CD14-positive monocyte (primary cell): ENCODE measurements around the gene FAM107B. TPM values are rescaled to one million over a fixed set of nuclear protein-coding genes. Genes with fewer than 3 reads are reported as not detected.

Source experiments
- DNase-seq, 3 donors: peaks; one replicate each; pipeline ENCODE4 v3.0.0-alpha.2; 2011 to 2022
- H2AFZ ChIP-seq: 2 replicates; pipeline ENCODE4 v1.6.0; 2012; ENCODE audit warnings: mild to moderate bottlenecking, low read depth, low read length, inconsistent platforms; ENCODE audit not compliant: insufficient read depth, poor library complexity, severe bottlenecking
- H3K27ac ChIP-seq, 2 donors: 1 replicate in 1 of 2; 2 replicates in 1 of 2; pipeline ENCODE4 v1.5.1; 2012 to 2013; ENCODE audit warnings: low read length in 2 of 2, control low read depth in 1 of 2, inconsistent platforms in 1 of 2, low read depth in 1 of 2, mild to moderate bottlenecking in 1 of 2
- H3K27me3 ChIP-seq, 2 donors: one replicate each; pipeline versions ENCODE4 v1.6.0 to v1.6.1; 2011 to 2013; ENCODE audit warnings: low read length in 2 of 2; ENCODE audit not compliant: control insufficient read depth in 2 of 2, insufficient read depth in 2 of 2
- H3K36me3 ChIP-seq, 2 donors: replicated peaks in 1 of 2; 1 replicate in 1 of 2; 2 replicates in 1 of 2; pipeline versions ENCODE4 v1.5.1 to v1.6.1; 2012 to 2013; ENCODE audit warnings: low read length in 2 of 2, control low read depth in 1 of 2, inconsistent platforms in 1 of 2, mild to moderate bottlenecking in 1 of 2; ENCODE audit not compliant: insufficient read depth in 2 of 2, control insufficient read depth in 1 of 2
- H3K4me1 ChIP-seq, 2 donors: 1 replicate in 1 of 2; 2 replicates in 1 of 2; pipeline versions ENCODE4 v1.5.1 to v1.6.1; 2012 to 2013; ENCODE audit warnings: low read length in 2 of 2, control low read depth in 1 of 2, inconsistent platforms in 1 of 2, mild to moderate bottlenecking in 1 of 2, moderate library complexity in 1 of 2; ENCODE audit not compliant: insufficient read depth in 2 of 2, control insufficient read depth in 1 of 2
- H3K4me2 ChIP-seq: replicated peaks from 2 replicates; pipeline ENCODE3; 2012; ENCODE audit warnings: low read length, moderate library complexity, mild to moderate bottlenecking; ENCODE audit not compliant: poor library complexity, severe bottlenecking; ENCODE audit errors: extremely low read depth
- H3K4me3 ChIP-seq, 3 experiments: fragments of 200-600 bp in 1 of 3; sonication (generic) in 1 of 3; replicated peaks in 1 of 3; 1 replicate in 2 of 3; 2 replicates in 1 of 3; pipeline ENCODE4 v1.5.1; 2011 to 2013; ENCODE audit warnings: low read length in 3 of 3, mild to moderate bottlenecking in 3 of 3, control low read depth in 2 of 3, low read depth in 2 of 3, inconsistent platforms in 1 of 3, moderate library complexity in 1 of 3
- H3K79me2 ChIP-seq: 2 replicates; pipeline ENCODE4 v1.6.0; 2012; ENCODE audit warnings: mild to moderate bottlenecking, control low read depth, inconsistent platforms, low read length, moderate library complexity; ENCODE audit not compliant: insufficient read depth
- H3K9ac ChIP-seq: 2 replicates; pipeline ENCODE4 v1.6.0; 2017; ENCODE audit warnings: low read length, mild to moderate bottlenecking; ENCODE audit not compliant: insufficient read depth, poor library complexity, severe bottlenecking
- H3K9me3 ChIP-seq, 2 donors: replicated peaks in 1 of 2; 1 replicate in 1 of 2; 2 replicates in 1 of 2; pipeline versions ENCODE4 v1.5.1 to v1.6.1; 2012 to 2013; ENCODE audit warnings: low read length in 2 of 2, control low read depth in 1 of 2; ENCODE audit not compliant: control insufficient read depth in 1 of 2, insufficient read depth in 1 of 2
- H4K20me1 ChIP-seq: 2 replicates; pipeline ENCODE4 v1.6.0; 2012; ENCODE audit warnings: mild to moderate bottlenecking, low read length, control low read depth, moderate library complexity; ENCODE audit not compliant: insufficient read depth
- H3K27ac Mint-ChIP-seq, 7 donors: one replicate each; pipeline ENCODE4 v1.8.0; 2020; ENCODE audit warnings: mild to moderate bottlenecking in 7 of 7, mixed read lengths in 7 of 7, moderate library complexity in 6 of 7, inconsistent platforms in 2 of 7
- H3K27me3 Mint-ChIP-seq, 3 donors: one replicate each; pipeline ENCODE4 v1.8.0; 2021 to 2022; ENCODE audit warnings: low read depth in 3 of 3, mild to moderate bottlenecking in 3 of 3, mixed read lengths in 3 of 3, moderate library complexity in 3 of 3, inconsistent platforms in 1 of 3
- H3K36me3 Mint-ChIP-seq, 2 donors: one replicate each; pipeline ENCODE4 v1.8.0; 2020; ENCODE audit warnings: mixed read lengths in 2 of 2, inconsistent platforms in 1 of 2, mild to moderate bottlenecking in 1 of 2
- H3K4me1 Mint-ChIP-seq: one replicate; pipeline ENCODE4 v1.8.0; 2020; ENCODE audit warnings: mild to moderate bottlenecking, mixed read lengths
- H3K4me3 Mint-ChIP-seq, 2 donors: one replicate each; pipeline ENCODE4 v1.8.0; 2020; ENCODE audit warnings: mild to moderate bottlenecking in 2 of 2, mixed read lengths in 2 of 2, moderate library complexity in 1 of 2
- H3K9me3 Mint-ChIP-seq, 7 donors: one replicate each; pipeline ENCODE4 v1.8.0; 2020 to 2022; ENCODE audit warnings: mixed read lengths in 7 of 7, mild to moderate bottlenecking in 6 of 7, moderate library complexity in 6 of 7, inconsistent platforms in 2 of 7
- WGBS: methylation state at CpG from one replicate; pipeline ENCODE4 v1.1.5; 2013; ENCODE audit warnings: missing lambda C conversion rate; ENCODE audit not compliant: insufficient coverage; 5-methylcytosine and 5-hydroxymethylcytosine counted together
- intact Hi-C, 2 donors: fragments of 100-400 bp; cut with micrococcal nuclease; formaldehyde crosslinking; loops; one replicate each; pipeline versions ENCODE4 v1.15.0 to v1.15.1; 2023
- polyA plus RNA-seq, 3 donors: library from polyadenylated mRNA; depleted of rRNA in 1 of 3; unstranded in 2 of 3; stranded (reverse) in 1 of 3; fragments of 300-500 nt in 2 of 3; fragments of >200 nt in 1 of 3; fragmentation: Illumina TruSeq in 2 of 3; gene quantifications; 1 replicate in 2 of 3; 2 replicates in 1 of 3; pipeline ENCODE4 v1.2.3, GENCODE V29; 2012 to 2021
- TF ChIP-seq, protein P1 (sequence below): fragments of 200-600 bp; IDR thresholded peaks from one replicate; pipeline ENCODE4 v1.8.0; 2022; ENCODE audit warnings: antibody characterized with exemption, mild to moderate bottlenecking

Gene FAM107B
- polyA plus RNA-seq, 3 donors = 27.2 to 68.5 (median 28.4) TPM

DNA sequence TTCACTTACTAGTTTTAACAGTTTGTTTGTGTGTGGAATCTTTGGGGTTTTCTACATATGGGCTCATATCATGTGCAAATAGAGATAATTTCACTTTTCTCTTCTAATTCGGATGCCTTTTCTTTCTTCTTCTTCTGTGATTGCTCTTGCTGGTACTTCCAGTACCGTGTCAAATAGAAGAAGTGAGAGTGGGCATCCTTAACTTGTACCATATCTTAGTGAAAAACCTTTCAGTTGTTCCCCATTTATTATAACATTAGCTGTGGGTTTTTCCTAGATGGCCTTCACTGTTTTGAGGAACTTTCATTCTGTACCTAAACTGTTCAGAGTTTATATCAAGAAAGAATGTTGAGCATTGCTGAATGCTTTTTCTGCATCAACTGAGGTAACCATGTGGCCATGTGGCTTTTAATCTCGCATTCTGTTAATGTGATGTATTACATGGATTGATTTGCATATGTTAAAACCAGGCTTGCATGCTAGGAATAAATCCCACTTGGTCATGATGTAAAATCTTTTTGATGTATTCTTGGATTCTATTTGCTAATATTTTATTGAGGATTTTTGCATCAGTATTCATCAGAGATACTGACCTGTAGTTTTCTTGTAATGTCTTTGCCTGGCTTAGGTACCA lies 78.7 kb downstream of the FAM107B start:
- Mint-ChIP-seq H3K36me3 (no peaks in the 10 kb centered on the region), H3K27ac (no peak overlapping the region), H3K4me3 (no peak overlapping the region), H3K27me3 (peaks cover 0 to 6% (median 4%) of the 10 kb centered on the region in 3 donors), H3K4me1 (peaks cover 5% of the 10 kb centered on the region), H3K9me3 (peaks cover 0 to 12% (median 2%) of the 10 kb centered on the region in 7 donors)
- intact Hi-C loops = no loop called here
- H3K4me2 ChIP-seq = no peak overlapping the region
- no peak overlapping the region for H3K4me3 ChIP-seq
- H3K27me3 ChIP-seq = no peaks in the 10 kb centered on the region
- H3K79me2 ChIP-seq = no peaks in the 10 kb centered on the region
- DNase-seq = peak; percentile 23 to 64 (median 58)
- no peak overlapping the region for H3K9ac ChIP-seq
- H3K36me3 ChIP-seq = no peaks in the 10 kb centered on the region
- H3K4me1 ChIP-seq = peaks cover 0 to 4% of the 10 kb centered on the region in 2 donors
- no peaks in the 10 kb centered on the region for H4K20me1 ChIP-seq
- H2AFZ ChIP-seq = no peak overlapping the region
- no peak overlapping the region for H3K27ac ChIP-seq
- no CpG with 5 or more reads among the region's 3 CpGs for WGBS
- TF ChIP-seq, protein P1, sequence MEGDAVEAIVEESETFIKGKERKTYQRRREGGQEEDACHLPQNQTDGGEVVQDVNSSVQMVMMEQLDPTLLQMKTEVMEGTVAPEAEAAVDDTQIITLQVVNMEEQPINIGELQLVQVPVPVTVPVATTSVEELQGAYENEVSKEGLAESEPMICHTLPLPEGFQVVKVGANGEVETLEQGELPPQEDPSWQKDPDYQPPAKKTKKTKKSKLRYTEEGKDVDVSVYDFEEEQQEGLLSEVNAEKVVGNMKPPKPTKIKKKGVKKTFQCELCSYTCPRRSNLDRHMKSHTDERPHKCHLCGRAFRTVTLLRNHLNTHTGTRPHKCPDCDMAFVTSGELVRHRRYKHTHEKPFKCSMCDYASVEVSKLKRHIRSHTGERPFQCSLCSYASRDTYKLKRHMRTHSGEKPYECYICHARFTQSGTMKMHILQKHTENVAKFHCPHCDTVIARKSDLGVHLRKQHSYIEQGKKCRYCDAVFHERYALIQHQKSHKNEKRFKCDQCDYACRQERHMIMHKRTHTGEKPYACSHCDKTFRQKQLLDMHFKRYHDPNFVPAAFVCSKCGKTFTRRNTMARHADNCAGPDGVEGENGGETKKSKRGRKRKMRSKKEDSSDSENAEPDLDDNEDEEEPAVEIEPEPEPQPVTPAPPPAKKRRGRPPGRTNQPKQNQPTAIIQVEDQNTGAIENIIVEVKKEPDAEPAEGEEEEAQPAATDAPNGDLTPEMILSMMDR = no peak
- H3K9me3 ChIP-seq = peaks cover 0 to 5% of the 10 kb centered on the region in 2 donors

DNA sequence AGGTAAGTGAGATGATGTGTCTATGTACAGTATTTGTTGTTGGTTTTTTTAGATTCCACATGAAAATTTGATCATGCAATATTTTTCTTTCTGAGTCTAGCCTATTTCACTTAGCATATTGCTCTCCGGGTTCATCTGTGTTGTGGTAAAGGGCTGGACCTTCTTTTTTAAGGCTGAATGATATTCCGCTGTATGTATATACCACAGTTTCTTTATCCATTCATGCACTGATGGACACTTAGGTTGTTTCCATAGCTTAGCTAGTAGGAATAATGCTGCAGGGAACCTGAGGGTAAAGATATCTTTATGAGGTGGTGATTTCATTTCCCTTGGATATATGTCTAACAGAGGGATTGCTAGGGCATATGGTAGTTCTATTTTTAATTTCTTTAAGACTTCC lies 80.8 kb downstream of the FAM107B start:
- H3K36me3 ChIP-seq = no peaks in the 10 kb centered on the region
- Mint-ChIP-seq H3K4me1 (peaks cover 5% of the 10 kb centered on the region), H3K27ac (no peak overlapping the region), H3K9me3 (peaks cover 0 to 6% (median 2%) of the 10 kb centered on the region in 7 donors), H3K27me3 (peaks cover 0 to 4% (median 2%) of the 10 kb centered on the region in 3 donors), H3K4me3 (no peak overlapping the region), H3K36me3 (no peaks in the 10 kb centered on the region)
- no peaks in the 10 kb centered on the region for H3K27me3 ChIP-seq
- no peak overlapping the region for H3K9ac ChIP-seq
- peaks cover 0 to 4% of the 10 kb centered on the region in 2 donors for H3K4me1 ChIP-seq
- no CpG with 5 or more reads among the region's 2 CpGs for WGBS
- H4K20me1 ChIP-seq = no peaks in the 10 kb centered on the region
- no peaks in the 10 kb centered on the region for H3K9me3 ChIP-seq
- no peak overlapping the region for H3K27ac ChIP-seq
- TF ChIP-seq, protein P1 = no peak
- no peak overlapping the region for H2AFZ ChIP-seq
- no peak for DNase-seq
- intact Hi-C loops = no loop called here
- no peak overlapping the region for H3K4me2 ChIP-seq
- no peaks in the 10 kb centered on the region for H3K79me2 ChIP-seq
- no peak overlapping the region for H3K4me3 ChIP-seq
